ENCODE measurements around the gene CLDN14. TPM values are rescaled to one million over a fixed set of nuclear protein-coding genes. Genes with fewer than 3 reads are reported as not detected.

CLDN14 gene
- polyA plus RNA-seq, 3 donors: not detected

DNA sequence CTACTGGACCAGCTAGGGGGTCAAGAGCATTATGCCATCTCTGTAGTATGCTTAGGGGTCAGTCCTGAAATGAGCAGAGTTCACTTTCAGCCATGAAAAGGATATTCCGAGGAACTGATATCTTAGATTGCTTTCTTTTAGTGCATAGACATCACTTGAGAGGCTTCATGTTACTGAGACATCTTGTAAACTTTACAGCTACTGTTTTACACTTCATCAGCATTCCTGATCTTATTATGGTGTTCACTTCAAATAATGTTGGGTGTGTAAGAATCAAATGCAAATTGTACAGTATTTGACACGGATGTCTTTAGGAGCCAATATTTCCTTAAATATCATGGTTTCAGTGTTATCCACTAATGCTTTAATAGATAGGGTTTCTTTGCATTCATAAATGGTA is 22.4 kb upstream of the CLDN14 start:
- intact Hi-C loops (cut with micrococcal nuclease): loop anchor here in 1 of 2 donors (10.0 kb wide), 1 partner anchor 78 kb away; no protein-coding TSS in a partner anchor
- WGBS (ENCODE audit: insufficient coverage): no CpG with 5 or more reads among the region's 2 CpGs
- H3K36me3 Mint-ChIP-seq: no peaks in the 10 kb centered on the region

GRCh38 chr21:36501589-36501892 is 21.6 kb upstream of the CLDN14 start:
- Histone ChIP-seq H3K79me2 (ENCODE audit: insufficient read depth, low read length) (no peaks in the 10 kb centered on the region), H3K36me3 (replicated peaks in 1 of 2; ENCODE audit: control insufficient read depth in 1 of 2, insufficient read depth in 2 of 2, low read length in 2 of 2) (no peaks in the 10 kb centered on the region), H3K9ac (ENCODE audit: insufficient read depth, low read length, poor library complexity, severe bottlenecking) (no peak overlapping the region), H3K4me1 (ENCODE audit: control insufficient read depth in 1 of 2, insufficient read depth in 2 of 2, low read length in 2 of 2) (no peaks in the 10 kb centered on the region), H2AFZ (ENCODE audit: insufficient read depth, low read depth, low read length, poor library complexity, severe bottlenecking) (no peak overlapping the region), H3K9me3 (replicated peaks in 1 of 2; ENCODE audit: control insufficient read depth in 1 of 2, insufficient read depth in 1 of 2, low read length in 2 of 2) (no peaks in the 10 kb centered on the region), H3K27ac (ENCODE audit: low read depth in 1 of 2, low read length in 2 of 2) (no peak overlapping the region), H3K4me3 (replicated peaks in 1 of 3; ENCODE audit: low read depth in 2 of 3, low read length in 3 of 3) (no peak overlapping the region), H3K4me2 (replicated peaks; ENCODE audit: extremely low read depth, low read length, poor library complexity, severe bottlenecking) (no peak overlapping the region), H3K27me3 (ENCODE audit: control insufficient read depth in 2 of 2, insufficient read depth in 2 of 2, low read length in 2 of 2) (no peaks in the 10 kb centered on the region), H4K20me1 (ENCODE audit: insufficient read depth, low read length) (no peaks in the 10 kb centered on the region)
- Mint-ChIP-seq H3K27me3 (ENCODE audit: low read depth in 3 of 3) (peaks cover 0 to 7% (median 2%) of the 10 kb centered on the region in 3 donors), H3K4me1 (no peaks in the 10 kb centered on the region), H3K36me3 (no peaks in the 10 kb centered on the region), H3K4me3 (no peak overlapping the region), H3K9me3 (peaks cover 0 to 8% (median 0%) of the 10 kb centered on the region in 7 donors), H3K27ac (no peak overlapping the region)
- DNase-seq: no peak
- WGBS (ENCODE audit: insufficient coverage): no CpG with 5 or more reads among the region's 4 CpGs
- no peak for TF ChIP-seq CTCF (IDR thresholded peaks at IDR 0.05)
- intact Hi-C loops (cut with micrococcal nuclease): loop anchor here in 1 of 2 donors (10.0 kb wide), 1 partner anchor 77 kb away; no protein-coding TSS in a partner anchor

More for the DNA sequence above, 22.4 kb upstream of the CLDN14 start:
- H3K27me3 ChIP-seq (ENCODE audit: control insufficient read depth in 2 of 2, insufficient read depth in 2 of 2, low read length in 2 of 2): no peaks in the 10 kb centered on the region
- H4K20me1 ChIP-seq (ENCODE audit: insufficient read depth, low read length): no peaks in the 10 kb centered on the region
- Mint-ChIP-seq H3K9me3 (peaks cover 0 to 7% (median 0%) of the 10 kb centered on the region in 7 donors), H3K4me3 (no peak overlapping the region), H3K27ac (no peak overlapping the region), H3K4me1 (no peaks in the 10 kb centered on the region), H3K27me3 (ENCODE audit: low read depth in 3 of 3) (peaks cover 0 to 7% (median 2%) of the 10 kb centered on the region in 3 donors)
- no peak overlapping the region for H3K9ac ChIP-seq (ENCODE audit: insufficient read depth, low read length, poor library complexity, severe bottlenecking)
- H3K9me3 ChIP-seq (replicated peaks in 1 of 2; ENCODE audit: control insufficient read depth in 1 of 2, insufficient read depth in 1 of 2, low read length in 2 of 2): no peaks in the 10 kb centered on the region
- H3K27ac ChIP-seq (ENCODE audit: low read depth in 1 of 2, low read length in 2 of 2): no peak overlapping the region
- H3K79me2 ChIP-seq (ENCODE audit: insufficient read depth, low read length): no peaks in the 10 kb centered on the region
- H3K36me3 ChIP-seq (replicated peaks in 1 of 2; ENCODE audit: control insufficient read depth in 1 of 2, insufficient read depth in 2 of 2, low read length in 2 of 2): no peaks in the 10 kb centered on the region
- DNase-seq: no peak
- H3K4me3 ChIP-seq (replicated peaks in 1 of 3; ENCODE audit: low read depth in 2 of 3, low read length in 3 of 3): no peak overlapping the region
- no peak overlapping the region for H2AFZ ChIP-seq (ENCODE audit: insufficient read depth, low read depth, low read length, poor library complexity, severe bottlenecking)
- no peak for TF ChIP-seq CTCF (IDR thresholded peaks at IDR 0.05)
- H3K4me2 ChIP-seq (replicated peaks; ENCODE audit: extremely low read depth, low read length, poor library complexity, severe bottlenecking): no peak overlapping the region
- H3K4me1 ChIP-seq (ENCODE audit: control insufficient read depth in 1 of 2, insufficient read depth in 2 of 2, low read length in 2 of 2): no peaks in the 10 kb centered on the region
